GM23338 (cell line): ENCODE measurements around the gene BATF3. TPM values are rescaled to one million over a fixed set of nuclear protein-coding genes. Genes with fewer than 3 reads are reported as not detected.

Experiments
- ATAC-seq: fragments of 200-7000 bp; cut with Tn5 transposase; 3 replicates; pipeline ENCODE4 v1.9.1; 2020
- DNase-seq: peaks from one replicate; pipeline ENCODE4 v3.0.0-alpha.2; 2015; ENCODE audit warnings: low spot score
- H2AFZ ChIP-seq: fragments of 200-600 bp; sonication (generic); 2 replicates; pipeline ENCODE4 v1.8.0; 2016; ENCODE audit warnings: antibody characterized with exemption, mild to moderate bottlenecking, moderate library complexity
- H3F3A ChIP-seq: fragments of 200-600 bp; sonication (generic); replicated peaks from 2 replicates; pipeline ENCODE4 v1.8.0; 2017; ENCODE audit warnings: antibody characterized with exemption, mixed run types, low read depth
- H3K27ac ChIP-seq: fragments of 200-600 bp; sonication (generic); 2 replicates; pipeline ENCODE4 v1.6.1; 2016; ENCODE audit warnings: low read depth
- H3K27me3 ChIP-seq: fragments of 200-600 bp; sonication (generic); 2 replicates; pipeline ENCODE4 v1.8.0; 2016; ENCODE audit warnings: mild to moderate bottlenecking, mixed run types, moderate library complexity; ENCODE audit not compliant: insufficient read depth
- H3K36me3 ChIP-seq: fragments of 200-600 bp; sonication (generic); 2 replicates; pipeline ENCODE4 v1.8.0; 2016; ENCODE audit warnings: mild to moderate bottlenecking; ENCODE audit not compliant: insufficient read depth
- H3K4me1 ChIP-seq: fragments of 200-600 bp; sonication (generic); 2 replicates; pipeline ENCODE4 v1.8.0; 2016; ENCODE audit warnings: mild to moderate bottlenecking, moderate library complexity; ENCODE audit not compliant: insufficient read depth
- H3K4me2 ChIP-seq: fragments of 200-600 bp; sonication (generic); 2 replicates; pipeline ENCODE4 v1.7.1; 2017; ENCODE audit warnings: mixed run types
- H3K4me3 ChIP-seq: fragments of 200-600 bp; sonication (generic); 2 replicates; pipeline ENCODE4 v1.6.1; 2016; ENCODE audit warnings: mixed run types
- H3K79me2 ChIP-seq: fragments of 200-600 bp; sonication (generic); replicated peaks from 2 replicates; pipeline ENCODE4 v1.8.0; 2017; ENCODE audit warnings: mild to moderate bottlenecking; ENCODE audit not compliant: insufficient read depth
- H3K9me2 ChIP-seq: fragments of 200-600 bp; sonication (generic); 2 replicates; pipeline ENCODE4 v1.8.0; 2017; ENCODE audit not compliant: insufficient read depth
- H4K20me1 ChIP-seq: fragments of 200-600 bp; sonication (generic); replicated peaks from 2 replicates; pipeline ENCODE4 v1.8.0; 2017; ENCODE audit warnings: mild to moderate bottlenecking; ENCODE audit not compliant: insufficient read depth
- H3K27ac Mint-ChIP-seq: 2 replicates; pipeline ENCODE4 v1.8.0; 2020; ENCODE audit warnings: inconsistent platforms, mild to moderate bottlenecking, moderate library complexity, mixed read lengths
- H3K27me3 Mint-ChIP-seq: 3 replicates; pipeline ENCODE4 v1.8.0; 2022; ENCODE audit warnings: low read depth, mild to moderate bottlenecking, moderate library complexity, mixed read lengths, inconsistent platforms; ENCODE audit not compliant: insufficient read depth, poor library complexity
- H3K36me3 Mint-ChIP-seq: 3 replicates; pipeline ENCODE4 v1.8.0; 2021; ENCODE audit warnings: low read depth, mild to moderate bottlenecking, inconsistent platforms, moderate library complexity, mixed read lengths
- H3K4me1 Mint-ChIP-seq: 3 replicates; pipeline ENCODE4 v1.8.0; 2020; ENCODE audit warnings: mild to moderate bottlenecking, inconsistent platforms, mixed read lengths
- H3K4me3 Mint-ChIP-seq: 3 replicates; pipeline ENCODE4 v1.8.0; 2021; ENCODE audit warnings: moderate library complexity, mild to moderate bottlenecking, inconsistent platforms, mixed read lengths
- H3K9me3 Mint-ChIP-seq: 3 replicates; pipeline ENCODE4 v1.8.0; 2020; ENCODE audit warnings: moderate library complexity, mild to moderate bottlenecking, inconsistent platforms, mixed read lengths
- CREB1 ChIP-seq: fragments of 250-450 bp; sonication (Bioruptor Pico); IDR thresholded peaks from 2 replicates; pipeline ENCODE4 v1.5.0; 2020; ENCODE audit warnings: low read depth, mild to moderate bottlenecking, moderate library complexity
- EZH2 ChIP-seq: fragments of 200-600 bp; sonication (generic); IDR thresholded peaks from one replicate; pipeline ENCODE4 v1.8.0; 2017; ENCODE audit warnings: antibody characterized with exemption, mild to moderate bottlenecking, low read depth; ENCODE audit not compliant: unreplicated experiment
- EZH2phosphoT487 ChIP-seq: fragments of 200-600 bp; sonication (generic); IDR thresholded peaks from one replicate; pipeline ENCODE4 v1.8.1; 2018; ENCODE audit warnings: antibody characterized with exemption; ENCODE audit not compliant: unreplicated experiment
- JUNB ChIP-seq: IDR thresholded peaks from one replicate; pipeline ENCODE4 v1.6.1; 2016; ENCODE audit warnings: antibody characterized with exemption; ENCODE audit not compliant: unreplicated experiment
- NANOG ChIP-seq: IDR thresholded peaks from 2 replicates; pipeline ENCODE4 v1.6.1; 2016; ENCODE audit warnings: antibody characterized with exemption, borderline replicate concordance
- POLR2AphosphoS5 ChIP-seq: IDR thresholded peaks from 2 replicates; pipeline ENCODE4 v1.6.1; 2016; ENCODE audit warnings: antibody characterized with exemption, low read depth
- STAT1 ChIP-seq: IDR thresholded peaks from one replicate; pipeline ENCODE4 v1.6.1; 2016; ENCODE audit warnings: antibody characterized with exemption; ENCODE audit not compliant: unreplicated experiment
- ZNF114 ChIP-seq: fragments of 250-450 bp; sonication (Bioruptor Pico); IDR thresholded peaks from 2 replicates; pipeline ENCODE4 v1.5.0; 2020; ENCODE audit warnings: mild to moderate bottlenecking, moderate library complexity
- ZNF331 ChIP-seq: fragments of 250-450 bp; sonication (Bioruptor Pico); IDR thresholded peaks from 2 replicates; pipeline ENCODE4 v1.5.0; 2020; ENCODE audit warnings: low read depth, mild to moderate bottlenecking, moderate library complexity
- polyA plus RNA-seq: library from polyadenylated mRNA; unstranded; fragments of >200 nt; fragmentation: Nextera tagmentation; extraction: Ambion mirVana; gene quantifications from 2 replicates; pipeline ENCODE4 v1.2.1, GENCODE V29; 2016
- total RNA-seq: library from RNA; depleted of rRNA; stranded (reverse); fragments of >200 nt; shearing (Covaris generic); gene quantifications from 2 replicates; pipeline ENCODE4 v1.2.3, GENCODE V29; 2014
- TF ChIP-seq, protein P1 (sequence below): IDR thresholded peaks from 2 replicates; pipeline ENCODE4 v1.6.1; 2016; ENCODE audit warnings: antibody characterized with exemption
- TF ChIP-seq, protein P2 (sequence below): IDR thresholded peaks from one replicate; pipeline ENCODE4 v1.6.1; 2018; ENCODE audit warnings: antibody characterized with exemption; ENCODE audit not compliant: unreplicated experiment
- TF ChIP-seq, protein P3 (sequence below): fragments of 250-450 bp; sonication (Bioruptor Pico); IDR thresholded peaks from 2 replicates; pipeline ENCODE4 v1.5.0; 2020; ENCODE audit warnings: mild to moderate bottlenecking, moderate library complexity
- TF ChIP-seq, protein P4 (sequence below), 2 experiments: fragments of 200-600 bp in 1 of 2; sonication (generic) in 1 of 2; conservative IDR thresholded peaks; 2 replicates each; pipeline versions ENCODE4 v1.5.1 to v1.6.1; 2016 to 2017; ENCODE audit warnings: antibody characterized with exemption in 2 of 2, low read depth in 2 of 2, mild to moderate bottlenecking in 2 of 2, moderate library complexity in 1 of 2

The BATF3 gene
- total and polyA plus RNA-seq, 2 experiments from 2014 or later: 3.6 to 7.8 TPM

DNA sequence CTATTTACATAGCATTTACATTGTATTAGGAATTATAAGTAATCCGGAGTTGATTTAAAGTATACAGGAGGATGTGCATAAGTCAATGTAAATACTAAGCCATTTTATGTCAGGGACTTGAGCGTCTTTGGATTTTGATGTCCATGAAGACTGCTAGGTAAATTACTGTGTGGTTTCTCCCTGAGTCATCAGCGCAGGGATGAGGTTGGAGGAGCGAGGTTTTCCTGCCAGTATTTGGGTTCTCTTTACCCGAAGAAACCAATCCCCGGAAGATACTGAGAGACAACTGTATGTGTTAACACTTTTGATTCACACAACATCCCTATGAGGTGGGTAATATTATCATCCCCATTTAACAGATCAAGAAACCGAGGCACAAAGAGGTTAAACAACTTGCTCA is 29.3 kb downstream of the BATF3 start:
- Histone ChIP-seq H3K36me3 (no peaks in the 10 kb centered on the region), H3K79me2 (no peaks in the 10 kb centered on the region), H3K9me2 (no peaks in the 10 kb centered on the region), H3F3A (no peaks in the 10 kb centered on the region), H3K27ac (no peak overlapping the region), H4K20me1 (no peaks in the 10 kb centered on the region), H2AFZ (no peak overlapping the region), H3K4me2 (no peak overlapping the region), H3K4me1 (peaks cover 16% of the 10 kb centered on the region), H3K4me3 (no peak overlapping the region), H3K27me3 (peaks cover 11% of the 10 kb centered on the region)
- H3K36me3 Mint-ChIP-seq: no peaks in the 10 kb centered on the region
- TF ChIP-seq EZH2phosphoT487 (no peak), CREB1 (CRISPR knock-in tag) (no peak), JUNB (no peak), EZH2 (no peak), NANOG (no peak), POLR2AphosphoS5 (no peak), STAT1 (no peak), ZNF331 (CRISPR knock-in tag) (no peak), ZNF114 (CRISPR knock-in tag) (no peak)
- TF ChIP-seq, protein P1, sequence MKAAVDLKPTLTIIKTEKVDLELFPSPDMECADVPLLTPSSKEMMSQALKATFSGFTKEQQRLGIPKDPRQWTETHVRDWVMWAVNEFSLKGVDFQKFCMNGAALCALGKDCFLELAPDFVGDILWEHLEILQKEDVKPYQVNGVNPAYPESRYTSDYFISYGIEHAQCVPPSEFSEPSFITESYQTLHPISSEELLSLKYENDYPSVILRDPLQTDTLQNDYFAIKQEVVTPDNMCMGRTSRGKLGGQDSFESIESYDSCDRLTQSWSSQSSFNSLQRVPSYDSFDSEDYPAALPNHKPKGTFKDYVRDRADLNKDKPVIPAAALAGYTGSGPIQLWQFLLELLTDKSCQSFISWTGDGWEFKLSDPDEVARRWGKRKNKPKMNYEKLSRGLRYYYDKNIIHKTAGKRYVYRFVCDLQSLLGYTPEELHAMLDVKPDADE: no peak
- TF ChIP-seq, protein P2, sequence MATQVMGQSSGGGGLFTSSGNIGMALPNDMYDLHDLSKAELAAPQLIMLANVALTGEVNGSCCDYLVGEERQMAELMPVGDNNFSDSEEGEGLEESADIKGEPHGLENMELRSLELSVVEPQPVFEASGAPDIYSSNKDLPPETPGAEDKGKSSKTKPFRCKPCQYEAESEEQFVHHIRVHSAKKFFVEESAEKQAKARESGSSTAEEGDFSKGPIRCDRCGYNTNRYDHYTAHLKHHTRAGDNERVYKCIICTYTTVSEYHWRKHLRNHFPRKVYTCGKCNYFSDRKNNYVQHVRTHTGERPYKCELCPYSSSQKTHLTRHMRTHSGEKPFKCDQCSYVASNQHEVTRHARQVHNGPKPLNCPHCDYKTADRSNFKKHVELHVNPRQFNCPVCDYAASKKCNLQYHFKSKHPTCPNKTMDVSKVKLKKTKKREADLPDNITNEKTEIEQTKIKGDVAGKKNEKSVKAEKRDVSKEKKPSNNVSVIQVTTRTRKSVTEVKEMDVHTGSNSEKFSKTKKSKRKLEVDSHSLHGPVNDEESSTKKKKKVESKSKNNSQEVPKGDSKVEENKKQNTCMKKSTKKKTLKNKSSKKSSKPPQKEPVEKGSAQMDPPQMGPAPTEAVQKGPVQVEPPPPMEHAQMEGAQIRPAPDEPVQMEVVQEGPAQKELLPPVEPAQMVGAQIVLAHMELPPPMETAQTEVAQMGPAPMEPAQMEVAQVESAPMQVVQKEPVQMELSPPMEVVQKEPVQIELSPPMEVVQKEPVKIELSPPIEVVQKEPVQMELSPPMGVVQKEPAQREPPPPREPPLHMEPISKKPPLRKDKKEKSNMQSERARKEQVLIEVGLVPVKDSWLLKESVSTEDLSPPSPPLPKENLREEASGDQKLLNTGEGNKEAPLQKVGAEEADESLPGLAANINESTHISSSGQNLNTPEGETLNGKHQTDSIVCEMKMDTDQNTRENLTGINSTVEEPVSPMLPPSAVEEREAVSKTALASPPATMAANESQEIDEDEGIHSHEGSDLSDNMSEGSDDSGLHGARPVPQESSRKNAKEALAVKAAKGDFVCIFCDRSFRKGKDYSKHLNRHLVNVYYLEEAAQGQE: no peak
- TF ChIP-seq, protein P3, sequence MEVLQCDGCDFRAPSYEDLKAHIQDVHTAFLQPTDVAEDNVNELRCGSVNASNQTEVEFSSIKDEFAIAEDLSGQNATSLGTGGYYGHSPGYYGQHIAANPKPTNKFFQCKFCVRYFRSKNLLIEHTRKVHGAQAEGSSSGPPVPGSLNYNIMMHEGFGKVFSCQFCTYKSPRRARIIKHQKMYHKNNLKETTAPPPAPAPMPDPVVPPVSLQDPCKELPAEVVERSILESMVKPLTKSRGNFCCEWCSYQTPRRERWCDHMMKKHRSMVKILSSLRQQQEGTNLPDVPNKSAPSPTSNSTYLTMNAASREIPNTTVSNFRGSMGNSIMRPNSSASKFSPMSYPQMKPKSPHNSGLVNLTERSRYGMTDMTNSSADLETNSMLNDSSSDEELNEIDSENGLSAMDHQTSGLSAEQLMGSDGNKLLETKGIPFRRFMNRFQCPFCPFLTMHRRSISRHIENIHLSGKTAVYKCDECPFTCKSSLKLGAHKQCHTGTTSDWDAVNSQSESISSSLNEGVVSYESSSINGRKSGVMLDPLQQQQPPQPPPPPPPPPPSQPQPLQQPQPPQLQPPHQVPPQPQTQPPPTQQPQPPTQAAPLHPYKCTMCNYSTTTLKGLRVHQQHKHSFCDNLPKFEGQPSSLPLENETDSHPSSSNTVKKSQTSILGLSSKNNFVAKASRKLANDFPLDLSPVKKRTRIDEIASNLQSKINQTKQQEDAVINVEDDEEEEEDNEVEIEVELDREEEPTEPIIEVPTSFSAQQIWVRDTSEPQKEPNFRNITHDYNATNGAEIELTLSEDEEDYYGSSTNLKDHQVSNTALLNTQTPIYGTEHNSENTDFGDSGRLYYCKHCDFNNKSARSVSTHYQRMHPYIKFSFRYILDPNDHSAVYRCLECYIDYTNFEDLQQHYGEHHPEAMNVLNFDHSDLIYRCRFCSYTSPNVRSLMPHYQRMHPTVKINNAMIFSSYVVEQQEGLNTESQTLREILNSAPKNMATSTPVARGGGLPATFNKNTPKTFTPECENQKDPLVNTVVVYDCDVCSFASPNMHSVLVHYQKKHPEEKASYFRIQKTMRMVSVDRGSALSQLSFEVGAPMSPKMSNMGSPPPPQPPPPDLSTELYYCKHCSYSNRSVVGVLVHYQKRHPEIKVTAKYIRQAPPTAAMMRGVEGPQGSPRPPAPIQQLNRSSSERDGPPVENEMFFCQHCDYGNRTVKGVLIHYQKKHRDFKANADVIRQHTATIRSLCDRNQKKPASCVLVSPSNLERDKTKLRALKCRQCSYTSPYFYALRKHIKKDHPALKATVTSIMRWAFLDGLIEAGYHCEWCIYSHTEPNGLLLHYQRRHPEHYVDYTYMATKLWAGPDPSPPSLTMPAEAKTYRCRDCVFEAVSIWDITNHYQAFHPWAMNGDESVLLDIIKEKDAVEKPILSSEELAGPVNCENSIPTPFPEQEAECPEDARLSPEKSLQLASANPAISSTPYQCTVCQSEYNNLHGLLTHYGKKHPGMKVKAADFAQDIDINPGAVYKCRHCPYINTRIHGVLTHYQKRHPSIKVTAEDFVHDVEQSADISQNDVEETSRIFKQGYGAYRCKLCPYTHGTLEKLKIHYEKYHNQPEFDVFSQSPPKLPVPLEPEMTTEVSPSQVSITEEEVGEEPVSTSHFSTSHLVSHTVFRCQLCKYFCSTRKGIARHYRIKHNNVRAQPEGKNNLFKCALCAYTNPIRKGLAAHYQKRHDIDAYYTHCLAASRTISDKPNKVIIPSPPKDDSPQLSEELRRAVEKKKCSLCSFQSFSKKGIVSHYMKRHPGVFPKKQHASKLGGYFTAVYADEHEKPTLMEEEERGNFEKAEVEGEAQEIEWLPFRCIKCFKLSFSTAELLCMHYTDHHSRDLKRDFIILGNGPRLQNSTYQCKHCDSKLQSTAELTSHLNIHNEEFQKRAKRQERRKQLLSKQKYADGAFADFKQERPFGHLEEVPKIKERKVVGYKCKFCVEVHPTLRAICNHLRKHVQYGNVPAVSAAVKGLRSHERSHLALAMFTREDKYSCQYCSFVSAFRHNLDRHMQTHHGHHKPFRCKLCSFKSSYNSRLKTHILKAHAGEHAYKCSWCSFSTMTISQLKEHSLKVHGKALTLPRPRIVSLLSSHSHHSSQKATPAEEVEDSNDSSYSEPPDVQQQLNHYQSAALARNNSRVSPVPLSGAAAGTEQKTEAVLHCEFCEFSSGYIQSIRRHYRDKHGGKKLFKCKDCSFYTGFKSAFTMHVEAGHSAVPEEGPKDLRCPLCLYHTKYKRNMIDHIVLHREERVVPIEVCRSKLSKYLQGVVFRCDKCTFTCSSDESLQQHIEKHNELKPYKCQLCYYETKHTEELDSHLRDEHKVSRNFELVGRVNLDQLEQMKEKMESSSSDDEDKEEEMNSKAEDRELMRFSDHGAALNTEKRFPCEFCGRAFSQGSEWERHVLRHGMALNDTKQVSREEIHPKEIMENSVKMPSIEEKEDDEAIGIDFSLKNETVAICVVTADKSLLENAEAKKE (CRISPR knock-in tag): no peak
- TF ChIP-seq, protein P4, sequence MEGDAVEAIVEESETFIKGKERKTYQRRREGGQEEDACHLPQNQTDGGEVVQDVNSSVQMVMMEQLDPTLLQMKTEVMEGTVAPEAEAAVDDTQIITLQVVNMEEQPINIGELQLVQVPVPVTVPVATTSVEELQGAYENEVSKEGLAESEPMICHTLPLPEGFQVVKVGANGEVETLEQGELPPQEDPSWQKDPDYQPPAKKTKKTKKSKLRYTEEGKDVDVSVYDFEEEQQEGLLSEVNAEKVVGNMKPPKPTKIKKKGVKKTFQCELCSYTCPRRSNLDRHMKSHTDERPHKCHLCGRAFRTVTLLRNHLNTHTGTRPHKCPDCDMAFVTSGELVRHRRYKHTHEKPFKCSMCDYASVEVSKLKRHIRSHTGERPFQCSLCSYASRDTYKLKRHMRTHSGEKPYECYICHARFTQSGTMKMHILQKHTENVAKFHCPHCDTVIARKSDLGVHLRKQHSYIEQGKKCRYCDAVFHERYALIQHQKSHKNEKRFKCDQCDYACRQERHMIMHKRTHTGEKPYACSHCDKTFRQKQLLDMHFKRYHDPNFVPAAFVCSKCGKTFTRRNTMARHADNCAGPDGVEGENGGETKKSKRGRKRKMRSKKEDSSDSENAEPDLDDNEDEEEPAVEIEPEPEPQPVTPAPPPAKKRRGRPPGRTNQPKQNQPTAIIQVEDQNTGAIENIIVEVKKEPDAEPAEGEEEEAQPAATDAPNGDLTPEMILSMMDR (conservative IDR thresholded peaks at IDR 0.05; ENCODE audit: low read depth in 2 of 2): no peak
- H3K27me3 Mint-ChIP-seq: peaks cover 13% of the 10 kb centered on the region
- no peak overlapping the region for H3K4me3 Mint-ChIP-seq
- no peak for DNase-seq
- ATAC-seq: no peak
- H3K4me1 Mint-ChIP-seq: peaks cover 42% of the 10 kb centered on the region
- no peak overlapping the region for H3K27ac Mint-ChIP-seq
- no peaks in the 10 kb centered on the region for H3K9me3 Mint-ChIP-seq
